GM12892 (cell line): Measurements from ENCODE around the gene TBC1D22A.

Experiments used
- POLR2A ChIP-seq: IDR thresholded peaks from 2 replicates; pipeline ENCODE4 v1.6.1; 2011; ENCODE audit warnings: low read depth, low read length, control low read depth
- POLR2AphosphoS5 ChIP-seq: IDR thresholded peaks from 2 replicates; pipeline ENCODE4 v1.6.1; 2011; ENCODE audit warnings: low read depth, low read length, control low read depth
- TAF1 ChIP-seq: IDR thresholded peaks from 2 replicates; pipeline ENCODE4 v1.6.1; 2011; ENCODE audit warnings: low read depth, mild to moderate bottlenecking, control low read depth, low read length, borderline replicate concordance

DNA sequence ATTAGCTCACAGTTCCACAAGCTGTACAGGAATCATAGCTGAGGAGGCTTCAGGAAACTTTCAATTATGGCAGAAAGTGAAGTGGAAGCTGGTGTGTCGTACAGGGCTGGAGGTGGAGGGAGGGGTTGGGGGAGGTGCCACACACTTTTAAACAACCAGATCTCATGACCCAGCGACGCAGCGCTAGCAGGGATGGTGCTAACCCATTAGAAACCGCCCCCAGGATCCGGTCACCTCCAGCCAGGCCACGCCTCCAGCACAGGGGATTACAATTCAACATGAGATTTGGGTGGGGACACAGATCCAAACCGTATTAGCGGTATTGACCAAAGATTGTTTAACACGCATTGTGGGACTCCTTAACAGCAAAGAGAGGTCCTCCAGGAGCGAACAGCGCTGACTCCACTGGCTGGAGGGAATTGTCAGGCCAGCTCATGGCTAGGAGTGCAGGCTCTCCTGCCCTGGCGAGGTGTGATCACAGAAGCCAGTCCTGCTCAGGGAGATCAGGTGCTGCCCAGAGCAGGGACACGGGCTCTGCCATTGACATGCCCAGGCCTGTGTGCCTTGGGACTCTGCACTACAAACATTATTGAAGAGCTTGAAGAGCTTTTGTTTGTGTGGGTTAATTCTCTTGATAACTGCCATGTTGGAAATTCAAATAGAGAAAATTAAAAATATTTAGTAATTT, 215.3 kb downstream of the TBC1D22A start:
- TF ChIP-seq POLR2A (no peak), POLR2AphosphoS5 (no peak), TAF1 (no peak)
